Measurements from ENCODE around the gene RGS18.

GRCh38 chr1:192158181-192158580, at the start of gene RGS18:
- no peak for TF ChIP-seq CTCF (IDR thresholded peaks at IDR 0.05; ENCODE audit: low read length)
- TF ChIP-seq EZH2 (IDR thresholded peaks at IDR 0.05; ENCODE audit: borderline replicate concordance, low read length), result no peak

Measured in OCI-LY1 (cell line).